Hematopoietic multipotent progenitor cell treated with erythropoietin and hydrocortisone succinate and interleukin-3 and kit ligand, for 8 days (in vitro differentiated cells): ENCODE results near the gene TSPAN9.
A peak's percentile ranks its signal among the peaks of the same experiment; 100 is the strongest.

Source experiments
- DNase-seq: peaks from one replicate; pipeline ENCODE4 v3.0.0-alpha.2; 2015

Gene TSPAN9

DNA sequence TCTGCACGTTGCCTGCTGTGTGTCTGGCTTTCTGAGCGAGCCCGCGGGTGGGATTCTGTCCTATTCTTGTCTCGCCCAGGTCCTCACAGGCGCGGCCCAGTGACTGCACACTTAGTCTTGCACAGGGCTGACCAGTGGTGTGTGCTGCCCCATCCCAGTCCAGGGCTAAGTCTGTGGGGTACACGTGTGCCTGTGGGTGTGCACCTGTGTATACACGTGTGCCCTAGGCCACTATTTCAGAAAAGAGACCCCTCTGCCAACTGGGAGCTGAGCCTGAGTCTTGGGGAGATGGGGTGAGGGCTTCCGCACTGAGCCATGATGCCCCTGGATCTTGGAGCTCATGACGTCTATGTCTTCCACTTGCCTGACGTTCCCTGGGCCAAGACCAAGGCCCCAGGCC is 228.3 kb downstream of the TSPAN9 start:
- DNase-seq, result no peak

DNA sequence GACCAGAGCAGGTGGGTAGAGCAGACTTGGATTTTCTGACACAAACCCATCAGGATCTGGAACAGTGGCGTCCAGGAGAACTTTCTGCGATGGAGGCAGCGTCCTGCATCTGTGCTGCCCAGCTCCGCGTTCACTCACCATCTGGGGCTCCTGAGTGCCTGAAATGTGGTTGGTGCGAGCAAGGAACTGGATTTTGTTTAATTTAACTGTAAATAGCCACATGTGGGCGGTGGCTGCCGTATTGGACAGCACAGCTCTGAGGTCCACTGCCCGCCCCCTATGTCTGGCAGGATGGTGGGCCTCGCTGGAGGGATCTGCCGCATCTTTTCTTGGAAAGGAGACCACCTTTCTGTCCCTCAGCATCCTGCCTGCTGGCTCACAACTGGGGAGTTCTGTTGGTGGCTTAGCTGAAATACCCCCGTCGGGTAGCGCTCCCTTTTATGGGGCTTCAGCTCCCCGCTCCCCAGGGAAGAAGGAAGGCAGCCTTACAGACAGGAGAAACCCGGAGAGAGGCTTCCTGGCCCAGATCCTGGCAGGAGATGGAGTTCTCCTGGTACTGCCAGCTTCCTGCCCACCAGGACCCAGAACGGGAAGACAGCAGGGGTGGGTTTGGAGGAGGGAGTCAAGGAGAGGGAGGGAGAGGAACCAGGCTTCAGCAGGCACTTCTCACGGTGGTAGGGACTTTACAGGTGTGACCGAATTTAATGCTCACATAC is 228.9 kb downstream of the TSPAN9 start:
- DNase-seq, result no peak

- DNase-seq, result no peak
These were observed 230.2 kb downstream of the TSPAN9 start for GRCh38 chr12:3307389-3307788.

DNA sequence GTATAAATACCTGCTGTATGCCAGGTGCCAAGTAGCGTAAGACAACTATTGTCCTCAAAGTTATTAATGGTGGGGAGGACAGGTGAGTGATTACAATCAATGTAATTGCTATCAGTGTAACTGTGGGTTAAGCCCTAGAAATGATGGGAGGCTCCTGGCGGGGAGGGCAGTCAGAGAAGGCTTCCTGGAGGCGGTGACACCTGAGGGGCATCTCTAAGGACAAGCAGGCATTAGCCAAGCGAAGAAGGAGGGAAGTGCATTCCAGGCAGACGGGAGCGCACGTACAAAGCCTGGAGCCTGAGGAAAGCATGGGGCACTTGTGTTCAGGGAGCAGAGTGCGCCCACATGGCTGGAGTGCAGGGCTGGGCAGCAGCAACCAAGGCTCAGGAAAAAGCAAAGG is 230.9 kb downstream of the TSPAN9 start:
- DNase-seq, result no peak

DNA sequence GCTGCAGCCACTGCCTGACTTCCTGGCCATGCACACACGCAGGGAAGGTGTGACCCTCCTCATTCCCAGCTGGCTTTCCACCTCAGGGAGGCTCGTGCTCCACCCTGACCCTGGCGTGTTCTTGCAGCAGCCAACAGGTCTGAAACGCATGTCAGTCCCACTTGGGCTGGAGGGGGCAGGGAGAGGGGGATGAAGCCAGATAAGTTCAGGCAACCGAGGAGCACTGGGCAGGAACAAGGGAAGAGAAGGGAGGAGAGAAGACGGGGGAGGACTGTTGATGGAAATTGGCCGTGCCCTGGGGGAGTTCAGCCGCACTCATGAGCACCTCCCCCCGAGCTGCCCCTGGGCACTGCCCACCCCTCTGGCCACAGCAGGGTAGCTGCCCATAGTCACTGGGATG is 231.4 kb downstream of the TSPAN9 start:
- no peak for DNase-seq

GRCh38 chr12:3309805-3310204 is 232.6 kb downstream of the TSPAN9 start:
- DNase-seq, result no peak

DNA sequence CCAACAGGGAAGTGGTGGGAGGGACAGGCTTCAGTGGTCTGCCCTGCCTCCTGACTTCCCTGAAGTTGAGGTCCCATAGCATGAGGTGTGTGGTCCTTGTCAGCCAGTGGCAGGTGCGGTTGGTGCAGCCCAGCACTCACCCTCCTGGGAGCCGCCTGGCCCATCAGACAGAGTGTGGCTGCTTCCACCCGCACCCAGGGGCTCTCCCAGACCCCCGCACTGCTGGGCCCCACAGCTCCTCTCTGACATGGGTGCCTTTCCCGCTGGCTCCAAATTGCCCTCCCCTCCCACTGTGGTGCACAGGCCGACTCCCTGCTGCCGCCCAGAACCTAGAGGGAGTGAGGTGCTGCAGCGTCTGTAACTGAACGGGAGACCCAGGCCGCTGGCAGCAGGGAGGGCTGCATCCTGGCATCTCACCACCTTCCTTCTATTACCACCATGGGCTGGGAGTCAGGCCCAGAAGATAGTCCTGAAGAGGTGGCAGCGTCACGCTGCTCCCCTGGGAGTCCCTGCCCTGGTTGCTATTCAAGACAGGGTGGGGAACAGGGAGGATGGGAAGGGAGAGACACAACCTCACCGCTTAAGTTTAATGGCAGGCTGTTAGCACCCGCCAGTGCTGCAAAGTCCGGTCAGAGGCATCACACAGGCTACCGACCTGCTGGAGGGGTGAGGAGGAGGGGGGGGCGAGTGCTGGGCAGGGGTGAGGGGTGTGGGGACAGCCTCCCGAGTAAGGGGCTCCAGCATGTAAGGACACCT is 233.3 kb downstream of the TSPAN9 start:
- no peak for DNase-seq

DNA sequence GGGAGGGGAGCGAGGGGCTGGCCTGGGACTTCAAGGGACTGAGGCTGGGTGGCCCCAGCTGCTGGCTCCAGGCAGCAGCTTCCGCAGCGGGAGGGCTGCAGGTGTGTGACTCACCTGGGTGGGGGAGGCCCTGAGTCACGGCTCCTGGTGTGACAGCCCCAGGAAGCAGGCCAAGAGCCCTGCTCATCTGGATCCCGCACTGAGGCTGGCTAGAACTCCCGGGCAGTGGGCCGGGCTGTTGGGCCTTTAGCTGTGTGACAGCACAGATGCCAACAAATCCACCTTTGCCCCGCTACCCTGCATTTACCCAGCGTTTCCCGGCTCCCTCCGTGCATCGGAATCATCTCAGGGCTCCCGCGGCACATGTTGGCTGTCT is 233.8 kb downstream of the TSPAN9 start:
- DNase-seq, result no peak

DNA sequence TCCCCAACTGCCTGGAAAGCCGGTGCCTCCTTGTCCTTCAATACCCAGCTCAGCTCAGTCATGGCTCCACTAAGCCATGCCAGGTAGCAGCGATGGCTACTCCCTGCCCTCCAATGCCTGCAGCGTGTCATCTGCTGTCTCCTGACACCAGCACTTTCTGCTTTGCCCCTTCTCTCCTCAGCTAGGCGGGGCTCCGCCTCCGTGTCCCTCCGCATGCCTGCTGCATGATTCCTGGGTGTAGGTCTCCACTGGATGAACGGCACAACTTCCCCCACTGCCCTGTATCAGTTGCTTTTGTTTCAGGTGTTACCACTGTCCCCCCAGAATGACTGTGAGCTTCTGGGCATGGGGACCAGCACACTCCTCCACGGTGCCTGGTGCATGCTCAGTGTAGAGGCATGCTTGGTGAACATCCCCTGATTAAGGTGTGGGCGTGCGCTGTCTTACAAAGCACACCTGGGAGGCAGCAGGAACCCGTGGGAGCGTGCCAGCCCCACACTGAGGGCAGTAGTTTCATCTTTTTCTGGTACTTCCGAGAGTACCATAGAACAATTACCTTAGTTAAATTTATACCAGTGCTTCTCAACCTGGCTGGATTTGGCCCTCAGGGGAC is 234.4 kb downstream of the TSPAN9 start:
- no peak for DNase-seq

- no peak for DNase-seq
These were observed 235.9 kb downstream of the TSPAN9 start for GRCh38 chr12:3313066-3313465.

DNA sequence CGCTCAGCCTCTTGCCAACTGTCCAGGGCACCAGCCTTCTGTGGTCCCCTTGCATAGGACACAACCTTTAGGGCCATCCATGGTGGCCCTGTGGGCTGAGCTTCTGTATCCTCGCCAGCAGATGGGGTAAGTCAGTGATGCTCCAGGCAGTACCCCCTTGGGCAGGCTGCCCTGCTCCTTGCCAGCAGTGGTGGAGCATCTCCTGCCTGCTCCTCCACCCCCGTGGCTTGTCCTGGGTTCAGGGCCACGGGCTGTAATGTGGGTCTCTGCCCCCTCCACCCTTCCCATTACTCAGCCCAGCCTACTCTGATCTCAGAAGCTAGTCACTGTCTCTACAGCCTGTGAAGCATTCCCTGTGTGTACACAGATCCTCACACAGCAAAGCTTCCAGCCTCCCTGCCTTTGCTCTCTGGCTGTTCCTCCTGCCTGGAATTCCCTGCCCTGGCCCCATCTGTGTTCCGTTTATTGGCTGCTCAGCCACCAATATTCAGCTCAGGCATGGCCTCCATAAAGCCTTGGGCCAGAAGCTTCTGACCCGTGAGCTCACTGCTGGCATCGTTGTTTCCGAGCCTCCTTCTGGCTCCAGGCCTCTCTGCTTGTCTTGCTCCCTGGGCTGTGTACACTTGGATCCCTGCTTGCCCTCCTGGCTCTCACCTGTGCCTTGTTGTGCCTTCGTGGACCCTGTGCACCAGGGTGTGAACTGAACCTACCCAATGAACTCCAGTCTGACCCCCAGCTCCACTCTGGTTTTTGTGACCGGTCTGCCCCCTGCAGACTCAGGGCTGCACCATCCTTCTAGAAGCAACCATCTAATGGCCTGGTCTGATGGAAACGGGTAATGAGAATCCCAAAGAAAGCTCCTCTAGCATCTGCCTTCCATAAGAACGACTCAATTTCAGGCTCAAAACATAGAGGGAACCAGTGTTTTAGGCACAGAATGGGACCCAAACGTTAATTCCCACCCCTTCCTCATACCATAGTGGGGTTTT is 236.8 kb downstream of the TSPAN9 start:
- DNase-seq, result peak; percentile 19

- DNase-seq, result no peak
These were observed 238.1 kb downstream of the TSPAN9 start for GRCh38 chr12:3315201-3315661.

DNA sequence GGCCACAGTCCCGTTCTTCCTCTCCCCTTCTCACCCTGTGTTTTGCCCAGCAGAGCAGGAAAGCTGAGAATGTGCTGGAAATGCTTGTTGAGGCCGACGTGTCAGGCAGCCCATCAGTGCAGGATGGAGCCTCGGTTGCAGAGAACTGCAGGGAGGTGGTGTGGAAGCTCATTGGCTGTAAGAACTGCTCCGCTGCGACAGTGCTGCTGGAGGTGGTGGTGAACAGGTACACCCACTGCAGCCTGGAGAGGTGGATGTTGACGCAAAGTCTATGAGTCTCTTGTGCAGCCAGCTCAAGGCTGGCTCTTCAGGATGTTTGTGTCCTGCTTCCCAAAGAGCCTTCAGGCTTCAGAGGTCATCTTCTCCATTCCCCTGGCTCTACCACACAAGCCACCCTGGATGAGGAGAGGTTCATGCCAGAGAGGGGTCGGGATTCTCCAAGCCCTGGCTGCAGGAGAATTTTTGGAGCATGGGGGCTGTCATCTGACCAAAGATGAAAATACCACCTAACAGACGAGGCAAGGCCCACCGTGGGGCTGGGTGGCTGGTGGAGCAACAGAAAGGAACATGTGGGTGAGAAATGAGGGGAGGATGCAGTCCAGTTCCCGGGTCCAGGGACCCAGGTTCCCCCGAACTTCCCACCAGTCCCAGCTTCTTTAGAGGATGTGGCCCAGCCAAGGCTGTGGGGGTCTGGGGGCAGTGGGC is 239.7 kb downstream of the TSPAN9 start:
- DNase-seq, result no peak

- no peak for DNase-seq
These were observed 240.3 kb downstream of the TSPAN9 start for GRCh38 chr12:3317481-3317815.

- no peak for DNase-seq
These were observed 240.8 kb downstream of the TSPAN9 start for GRCh38 chr12:3317841-3318501.

DNA sequence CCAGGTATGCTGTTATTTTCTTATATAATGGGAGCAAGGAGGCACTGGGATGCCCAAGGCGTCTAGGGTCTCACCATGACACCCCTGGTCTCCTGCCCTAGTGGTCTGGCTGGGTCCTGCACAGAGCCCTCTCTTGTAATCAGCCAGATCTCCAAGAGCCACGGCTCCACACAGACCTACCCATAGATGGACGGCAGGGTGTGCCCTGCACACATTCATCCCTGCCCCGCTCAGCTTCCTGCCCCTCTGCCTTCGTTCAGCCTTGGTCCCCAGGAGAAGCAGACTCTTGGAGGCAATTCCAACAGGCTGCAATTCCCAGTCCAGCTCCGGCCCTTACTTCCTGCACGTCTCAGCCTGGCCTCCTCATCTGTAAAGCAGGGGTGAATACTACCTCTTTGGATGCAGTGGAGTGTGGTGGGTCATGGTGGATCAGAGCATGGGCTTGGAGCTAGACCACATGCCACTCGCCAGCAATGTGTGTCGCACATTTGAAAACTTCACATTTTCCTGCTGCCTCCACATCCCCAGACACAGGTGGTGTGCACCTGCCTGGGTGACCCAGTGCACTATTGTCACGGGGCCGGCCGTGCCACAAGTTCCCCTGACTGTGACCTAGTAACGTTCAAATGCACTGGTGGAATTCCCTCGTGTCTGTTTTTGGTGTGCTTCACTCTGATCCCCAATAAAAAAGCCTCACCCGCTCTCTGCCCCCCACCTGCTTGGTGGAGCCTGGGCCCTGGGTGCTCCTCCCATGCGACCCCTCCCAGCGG is 242.7 kb downstream of the TSPAN9 start:
- no peak for DNase-seq

DNA sequence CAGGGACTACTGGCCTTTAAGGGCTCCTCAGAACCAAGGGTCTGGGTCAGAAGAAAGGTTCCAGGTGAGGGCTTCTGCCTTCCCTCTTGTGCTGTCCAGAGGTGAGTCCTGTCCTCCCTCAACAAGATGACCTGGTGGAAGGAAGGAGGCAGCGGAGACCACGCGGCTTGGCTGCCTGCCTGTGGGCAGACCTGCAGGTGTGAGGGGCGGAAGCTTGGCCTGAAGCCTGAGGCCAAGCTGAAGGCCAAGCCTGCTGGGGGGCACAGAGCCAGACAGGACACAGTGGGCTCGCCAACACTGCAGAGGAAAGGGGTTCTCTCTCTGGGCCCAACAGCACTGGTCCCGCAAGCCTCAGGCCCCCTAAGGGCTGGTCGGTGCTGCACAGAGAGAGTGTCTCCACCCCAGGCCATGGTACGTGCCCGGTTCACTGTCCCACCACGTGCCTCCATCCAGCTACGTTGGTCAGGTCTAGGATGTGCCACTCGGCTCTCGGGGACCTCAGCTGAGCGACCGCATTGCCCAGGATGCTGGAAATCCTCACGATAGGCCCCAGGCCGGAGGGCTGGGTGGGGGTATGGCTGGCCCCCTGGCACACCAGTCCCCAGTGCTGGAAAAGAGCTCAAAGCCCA is 243.8 kb downstream of the TSPAN9 start:
- no peak for DNase-seq

GRCh38 chr12:3321881-3322280 is 244.7 kb downstream of the TSPAN9 start:
- DNase-seq, result no peak

DNA sequence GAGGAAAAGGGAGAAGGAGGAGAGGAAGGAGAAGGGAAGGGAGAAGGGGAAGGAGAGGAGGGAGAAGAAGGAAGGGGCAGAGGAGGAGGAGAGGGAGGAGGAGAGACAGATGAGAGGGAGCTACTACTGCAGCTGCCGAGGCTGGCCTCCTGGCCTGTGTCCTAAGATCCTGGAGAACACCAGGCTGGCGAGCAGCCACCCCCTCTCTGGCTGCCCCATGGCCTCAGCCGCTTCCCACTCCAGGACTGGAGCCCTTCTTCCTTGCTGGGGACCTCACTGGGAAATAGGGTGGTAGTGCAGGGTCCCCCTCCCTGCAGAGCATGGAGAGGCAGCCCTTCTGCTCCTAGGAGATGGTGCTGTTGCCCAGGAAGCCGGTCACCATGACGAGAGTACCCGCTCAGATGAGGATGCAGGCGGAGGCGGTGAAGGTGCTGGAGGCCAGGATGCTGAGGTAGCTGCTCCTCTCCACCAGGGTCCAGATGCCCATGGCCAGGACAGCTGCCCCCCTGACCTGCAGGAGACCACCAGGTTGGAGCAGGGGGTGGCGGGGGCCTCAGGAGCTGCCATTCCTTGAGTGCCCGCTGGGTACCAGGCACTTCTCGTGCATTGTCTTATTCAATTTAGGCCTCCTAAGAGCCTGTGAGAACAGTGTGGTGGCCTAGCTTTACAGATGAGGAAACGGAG is 246.0 kb downstream of the TSPAN9 start:
- DNase-seq, result no peak

DNA sequence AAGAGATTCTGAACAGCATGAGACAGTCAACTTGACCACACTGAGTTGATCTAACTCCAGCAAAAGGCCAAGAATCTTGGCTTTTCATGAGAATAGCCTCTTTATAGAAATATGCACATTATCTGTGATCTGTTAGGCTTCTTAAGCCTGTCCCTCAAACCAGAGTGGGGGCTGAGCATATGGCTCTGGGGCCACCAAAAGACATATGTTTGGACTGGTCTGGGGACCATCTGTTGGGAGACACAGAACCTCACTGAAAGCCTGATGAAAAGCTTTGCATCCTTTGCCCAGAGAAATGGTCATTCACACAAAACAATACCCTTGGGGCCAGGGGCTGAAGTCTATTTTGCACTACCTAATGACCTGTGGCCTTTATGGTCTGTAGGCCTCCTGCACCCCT is 248.6 kb downstream of the TSPAN9 start:
- DNase-seq, result no peak
